Measurements from ENCODE around the gene IL10RA.
A peak's percentile ranks its signal among the peaks of the same experiment; 100 is the strongest.

DNA sequence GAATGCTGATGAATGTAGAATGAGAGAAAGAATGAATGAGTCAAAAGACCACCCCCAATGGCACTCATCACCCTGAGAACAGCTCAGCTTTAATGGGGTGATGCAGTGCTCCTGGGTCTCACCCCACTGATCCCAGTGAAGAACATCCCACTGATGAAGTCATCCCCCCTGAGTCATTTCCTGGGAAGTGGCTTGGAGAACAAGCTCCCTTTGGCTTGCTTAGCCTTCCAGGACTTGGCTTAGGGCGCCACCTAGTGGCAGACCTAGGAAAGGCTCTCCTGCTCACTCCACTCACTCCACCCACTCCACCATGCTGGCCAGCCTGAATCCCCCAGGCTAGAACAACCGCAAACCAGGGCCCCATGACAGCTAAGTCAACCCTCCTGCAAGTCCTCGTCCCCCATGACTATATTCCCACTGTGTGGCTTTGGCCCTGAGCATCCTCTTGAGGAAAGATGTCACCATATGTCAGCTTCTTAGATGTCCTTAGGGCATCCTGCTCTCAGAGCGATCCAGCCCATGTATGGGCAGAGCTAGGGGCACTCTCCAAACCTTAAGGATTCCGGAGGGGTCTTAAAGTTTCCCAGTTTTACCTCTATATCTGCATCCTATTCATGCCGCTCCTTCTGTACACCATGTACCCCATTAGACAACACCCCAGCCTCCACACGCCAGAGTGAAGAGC is 39.2 kb upstream of the IL10RA start:
- peak; percentile 95 to 98 (median 97) for TF ChIP-seq CTCF (IDR thresholded peaks at IDR 0.05 in 8 of 11, conservative IDR thresholded peaks at IDR 0.05 in 3 of 11)
- no peak for TF ChIP-seq POLR2A (IDR thresholded peaks at IDR 0.05)

Measured in spleen (tissue), 7 donors.